K562 (cell line): ENCODE results near the gene RBMX. TPM values are rescaled to one million over a fixed set of nuclear protein-coding genes. Genes with fewer than 3 reads are reported as not detected.
A peak's percentile ranks its signal among the peaks of the same experiment; 100 is the strongest.

Source experiments
- CAMTA2 ChIP-seq: fragments of 250-450 bp; sonication (Bioruptor Pico); conservative IDR thresholded peaks from 2 replicates; pipeline ENCODE4 v1.5.1; 2022
- CBX8 ChIP-seq: fragments of 200-600 bp; sonication (generic); IDR thresholded peaks from 2 replicates; pipeline ENCODE4 v1.6.1; 2012; ENCODE audit warnings: borderline replicate concordance, mixed run types, low read depth, mild to moderate bottlenecking, moderate library complexity, mixed read lengths, low read length, control low read depth, inconsistent platforms; ENCODE audit not compliant: poor library complexity, severe bottlenecking; ENCODE audit errors: extremely low read depth
- CREB1 ChIP-seq, 2 experiments: sonication (generic) in 1 of 2; formaldehyde crosslinking in 1 of 2; IDR thresholded peaks; 2 replicates each; pipeline versions ENCODE4 v1.6.1 to v1.8.0; 2012 to 2022; ENCODE audit warnings: inconsistent platforms in 1 of 2, mild to moderate bottlenecking in 1 of 2, missing genetic modification reagents in 1 of 2, moderate library complexity in 1 of 2
- GTF2F1 ChIP-seq: IDR thresholded peaks from 2 replicates; pipeline ENCODE4 v1.6.1; 2011; ENCODE audit warnings: low read depth, low read length, improper control_type of control experiment
- KDM4B ChIP-seq, 2 experiments: fragments of 450-650 bp in 1 of 2; sonication (generic) in 1 of 2; IDR thresholded peaks; 2 replicates each; pipeline ENCODE4 v1.6.1; 2016 to 2017; ENCODE audit warnings: borderline replicate concordance in 2 of 2, antibody characterized with exemption in 1 of 2, low read depth in 1 of 2, mild to moderate bottlenecking in 1 of 2
- NCOA1 ChIP-seq: fragments of 450-650 bp; IDR thresholded peaks from 2 replicates; pipeline ENCODE4 v1.6.1; 2016; ENCODE audit warnings: low read depth
- NR2C2 ChIP-seq, 2 experiments: fragments of 200-800 bp in 1 of 2; sonication (Bioruptor generic) in 1 of 2; sonication (generic) in 1 of 2; formaldehyde crosslinking in 1 of 2; IDR thresholded peaks; 2 replicates each; pipeline versions ENCODE4 v1.6.1 to v1.8.0; 2016 to 2022; ENCODE audit warnings: mild to moderate bottlenecking in 1 of 2, missing compliant biosample characterization in 1 of 2, missing genetic modification characterization in 1 of 2, missing genetic modification reagents in 1 of 2
- POLR2G ChIP-seq: fragments of 200-400 bp; formaldehyde crosslinking; IDR thresholded peaks from 2 replicates; pipeline ENCODE4 v1.6.1; 2017; ENCODE audit warnings: low read depth, mild to moderate bottlenecking, antibody characterized with exemption, low read length, moderate library complexity
- POLR3G ChIP-seq: IDR thresholded peaks from 2 replicates; pipeline ENCODE4 v1.6.1; 2011; ENCODE audit not compliant: insufficient read length, insufficient replicate concordance; ENCODE audit errors: extremely low read depth
- RCOR1 ChIP-seq, 2 experiments: IDR thresholded peaks; 2 replicates each; pipeline ENCODE4 v1.6.1; 2012; ENCODE audit warnings: low read depth in 2 of 2, low read length in 2 of 2, borderline replicate concordance in 1 of 2, improper control_type of control experiment in 1 of 2
- RNF2 ChIP-seq: sonication (generic); IDR thresholded peaks from 2 replicates; pipeline ENCODE4 v1.6.1; 2016
- XRCC4 ChIP-seq: IDR thresholded peaks from one replicate; pipeline ENCODE4 v1.6.1; 2011; ENCODE audit not compliant: insufficient read depth, insufficient read length; ENCODE audit errors: extremely low read depth
- ZBTB8A ChIP-seq: fragments of 450-650 bp; IDR thresholded peaks from 2 replicates; pipeline ENCODE4 v1.6.1; 2018; ENCODE audit warnings: mild to moderate bottlenecking, moderate library complexity; ENCODE audit not compliant: partially characterized antibody
- ZC3H11A ChIP-seq: IDR thresholded peaks from 2 replicates; pipeline ENCODE4 v1.6.1; 2012; ENCODE audit warnings: low read depth, low read length, improper control_type of control experiment
- ZNF12 ChIP-seq: sonication (generic); formaldehyde crosslinking; IDR thresholded peaks from 2 replicates; pipeline ENCODE4 v1.4.0; 2020; ENCODE audit warnings: mild to moderate bottlenecking, missing genetic modification reagents
- ZNF143 ChIP-seq: sonication (generic); formaldehyde crosslinking; IDR thresholded peaks from 2 replicates; pipeline ENCODE4 v1.9.0; 2022; ENCODE audit warnings: mild to moderate bottlenecking, missing genetic modification reagents
- ZNF75A ChIP-seq: fragments of 450-650 bp; formaldehyde crosslinking; IDR thresholded peaks from 2 replicates; pipeline ENCODE4 v1.4.0; 2020; ENCODE audit warnings: mild to moderate bottlenecking
- polyA plus RNA-seq, 8 experiments: library from polyadenylated mRNA; depleted of rRNA in 4 of 8; stranded (reverse) in 5 of 8; unstranded in 3 of 8; fragments of >200 nt; fragmentation: Nextera tagmentation in 2 of 8; fragmentation: Illumina TruSeq in 1 of 8; extraction: Ambion mirVana in 2 of 8; extraction: Trizol in 1 of 8; gene quantifications; 2 replicates each; pipeline versions ENCODE4 v1.2.1 to v1.2.3, GENCODE V29; 2011 to 2014; ENCODE audit warnings: inconsistent platforms in 1 of 8, missing spikeins in 1 of 8
- total RNA-seq, 7 experiments: library from RNA; depleted of rRNA in 6 of 7; stranded (reverse); fragments of >200 nt in 6 of 7; fragmentation: Illumina TruSeq in 2 of 7; extraction: Trizol in 2 of 7; gene quantifications; 2 replicates each; pipeline versions ENCODE4 v1.2.1 to v1.2.3, GENCODE V29; 2011 to 2021; ENCODE audit warnings: low replicate concordance in 1 of 7
- TF ChIP-seq, protein P1 (sequence below): fragments of 450-650 bp; formaldehyde crosslinking; IDR thresholded peaks from 2 replicates; pipeline ENCODE4 v1.4.0; 2020; ENCODE audit warnings: mild to moderate bottlenecking, mixed read lengths
- TF ChIP-seq, protein P2 (sequence below): sonication (generic); formaldehyde crosslinking; IDR thresholded peaks from 2 replicates; pipeline ENCODE4 v1.8.1; 2023; ENCODE audit warnings: mild to moderate bottlenecking, missing genetic modification reagents
- TF ChIP-seq, protein P3 (sequence below): fragments of 450-650 bp; IDR thresholded peaks from 2 replicates; pipeline ENCODE4 v1.6.1; 2016; ENCODE audit warnings: missing biosample characterization, missing genetic modification characterization

RBMX gene
- total and polyA plus RNA-seq, 9 of the 15 experiments (the other 6 are each of a cell fraction or from before 2014, with no cell fraction given) = 405 to 671 (median 540) TPM

DNA sequence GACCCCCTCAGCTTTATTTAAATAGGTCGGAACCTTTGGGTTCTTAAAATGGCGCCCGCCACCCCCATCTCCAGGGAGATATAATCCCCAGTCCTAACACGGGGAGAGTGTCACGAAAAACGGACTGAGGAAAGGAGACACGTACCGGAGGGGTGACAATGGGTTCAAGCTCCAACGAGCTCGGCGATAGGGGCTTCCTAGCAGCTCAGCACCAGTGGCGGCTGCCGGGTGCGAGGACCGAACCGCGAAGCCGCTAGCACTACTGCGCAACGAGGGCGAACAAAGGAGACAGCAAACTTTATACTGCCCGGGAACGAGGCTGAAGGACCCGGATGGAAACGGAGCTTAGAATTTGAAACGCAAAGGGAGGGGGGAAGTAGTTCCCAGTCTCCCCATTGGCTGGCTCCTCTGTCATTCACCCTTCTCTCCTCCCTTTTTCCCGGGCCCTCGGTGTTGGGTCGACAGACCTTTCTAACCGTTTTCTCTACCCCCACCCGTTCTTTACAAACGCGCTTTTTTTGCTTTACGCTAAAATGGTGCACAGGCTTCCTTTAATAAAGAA lies at the start of gene RBMX (continued):
- TF ChIP-seq ZBTB8A (no peak), RCOR1 (IDR thresholded peaks at IDR 0.05; ENCODE audit: borderline replicate concordance in 1 of 2, low read depth in 2 of 2, low read length in 2 of 2) (no peak), GTF2F1 (peak; percentile 94), CAMTA2 (CRISPR knock-in tag) (no peak), ZC3H11A (no peak), NR2C2 (CRISPR knock-in tag; IDR thresholded peaks at IDR 0.05) (no peak), NR2C2 (tag; IDR thresholded peaks at IDR 0.05) (peak; percentile 90), CREB1 (IDR thresholded peaks at IDR 0.05) (no peak; the same call in 1 of the 2 replicates), CREB1 (CRISPR knock-in tag; IDR thresholded peaks at IDR 0.05) (peak; percentile 64; the same call in 1 of the 2 replicates), ZNF75A (no peak), POLR3G (no peak), CBX8 (no peak), KDM4B (IDR thresholded peaks at IDR 0.05; ENCODE audit: borderline replicate concordance in 2 of 2, low read depth in 1 of 2) (peak in 1 of 2 experiments; percentile 74; a peak in 1 of 4 replicates), NCOA1 (no peak), ZNF12 (0 out of 2 replicates have a peak, but pooled peaks have one; percentile 63), ZNF143 (CRISPR knock-in tag) (no peak), RNF2 (peak; percentile 72), POLR2G (peak; percentile 98), XRCC4 (no peak)
- TF ChIP-seq, protein P1, sequence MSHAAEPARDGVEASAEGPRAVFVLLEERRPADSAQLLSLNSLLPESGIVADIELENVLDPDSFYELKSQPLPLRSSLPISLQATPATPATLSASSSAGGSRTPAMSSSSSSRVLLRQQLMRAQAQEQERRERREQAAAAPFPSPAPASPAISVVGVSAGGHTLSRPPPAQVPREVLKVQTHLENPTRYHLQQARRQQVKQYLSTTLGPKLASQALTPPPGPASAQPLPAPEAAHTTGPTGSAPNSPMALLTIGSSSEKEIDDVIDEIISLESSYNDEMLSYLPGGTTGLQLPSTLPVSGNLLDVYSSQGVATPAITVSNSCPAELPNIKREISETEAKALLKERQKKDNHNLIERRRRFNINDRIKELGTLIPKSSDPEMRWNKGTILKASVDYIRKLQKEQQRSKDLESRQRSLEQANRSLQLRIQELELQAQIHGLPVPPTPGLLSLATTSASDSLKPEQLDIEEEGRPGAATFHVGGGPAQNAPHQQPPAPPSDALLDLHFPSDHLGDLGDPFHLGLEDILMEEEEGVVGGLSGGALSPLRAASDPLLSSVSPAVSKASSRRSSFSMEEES = no peak
- TF ChIP-seq, protein P2, sequence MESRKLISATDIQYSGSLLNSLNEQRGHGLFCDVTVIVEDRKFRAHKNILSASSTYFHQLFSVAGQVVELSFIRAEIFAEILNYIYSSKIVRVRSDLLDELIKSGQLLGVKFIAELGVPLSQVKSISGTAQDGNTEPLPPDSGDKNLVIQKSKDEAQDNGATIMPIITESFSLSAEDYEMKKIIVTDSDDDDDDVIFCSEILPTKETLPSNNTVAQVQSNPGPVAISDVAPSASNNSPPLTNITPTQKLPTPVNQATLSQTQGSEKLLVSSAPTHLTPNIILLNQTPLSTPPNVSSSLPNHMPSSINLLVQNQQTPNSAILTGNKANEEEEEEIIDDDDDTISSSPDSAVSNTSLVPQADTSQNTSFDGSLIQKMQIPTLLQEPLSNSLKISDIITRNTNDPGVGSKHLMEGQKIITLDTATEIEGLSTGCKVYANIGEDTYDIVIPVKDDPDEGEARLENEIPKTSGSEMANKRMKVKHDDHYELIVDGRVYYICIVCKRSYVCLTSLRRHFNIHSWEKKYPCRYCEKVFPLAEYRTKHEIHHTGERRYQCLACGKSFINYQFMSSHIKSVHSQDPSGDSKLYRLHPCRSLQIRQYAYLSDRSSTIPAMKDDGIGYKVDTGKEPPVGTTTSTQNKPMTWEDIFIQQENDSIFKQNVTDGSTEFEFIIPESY (CRISPR knock-in tag) = no peak
- TF ChIP-seq, protein P3, sequence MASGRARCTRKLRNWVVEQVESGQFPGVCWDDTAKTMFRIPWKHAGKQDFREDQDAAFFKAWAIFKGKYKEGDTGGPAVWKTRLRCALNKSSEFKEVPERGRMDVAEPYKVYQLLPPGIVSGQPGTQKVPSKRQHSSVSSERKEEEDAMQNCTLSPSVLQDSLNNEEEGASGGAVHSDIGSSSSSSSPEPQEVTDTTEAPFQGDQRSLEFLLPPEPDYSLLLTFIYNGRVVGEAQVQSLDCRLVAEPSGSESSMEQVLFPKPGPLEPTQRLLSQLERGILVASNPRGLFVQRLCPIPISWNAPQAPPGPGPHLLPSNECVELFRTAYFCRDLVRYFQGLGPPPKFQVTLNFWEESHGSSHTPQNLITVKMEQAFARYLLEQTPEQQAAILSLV (tag) = no peak
